CD4-positive, alpha-beta T cell treated with Interleukin-2 at 100 ng/mL for 4 hours (primary cell): ENCODE measurements around the gene TUT1.
"Not testable (repeated sequence)": the region's sequence is repeated elsewhere in the genome, so short reads cannot be mapped to it uniquely, and the experiment has no call there.

ENCODE experiments used
- DNase-seq: peaks from one replicate; pipeline ENCODE4 v3.0.0-alpha.2; 2020; ENCODE audit warnings: low spot score

The TUT1 gene

DNA sequence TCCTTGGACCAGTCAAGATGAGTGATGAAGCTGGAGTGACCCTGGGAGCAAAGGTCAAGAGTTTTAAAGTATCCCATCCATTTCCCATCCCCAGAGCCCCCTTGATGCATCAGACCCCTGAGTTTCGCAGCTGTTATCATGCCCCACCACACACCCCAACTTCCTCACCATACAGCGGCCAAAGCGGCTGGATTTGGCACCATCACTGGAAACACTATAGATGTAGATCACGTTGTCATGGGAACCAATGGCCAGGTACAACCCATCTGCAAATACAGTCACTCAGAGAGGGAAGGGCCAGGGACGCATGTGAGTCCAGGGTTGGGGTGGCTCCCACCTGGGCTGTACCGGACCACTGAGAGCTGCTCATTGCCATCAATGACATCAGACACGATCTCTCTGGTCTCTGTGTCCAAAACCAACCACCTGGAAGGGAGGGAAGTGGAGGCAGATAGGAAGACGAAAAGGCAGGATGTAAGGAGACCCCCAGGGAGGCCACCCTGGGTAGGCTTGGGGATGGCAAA is 12.5 kb upstream of the TUT1 start:
- DNase-seq: no peak

DNA sequence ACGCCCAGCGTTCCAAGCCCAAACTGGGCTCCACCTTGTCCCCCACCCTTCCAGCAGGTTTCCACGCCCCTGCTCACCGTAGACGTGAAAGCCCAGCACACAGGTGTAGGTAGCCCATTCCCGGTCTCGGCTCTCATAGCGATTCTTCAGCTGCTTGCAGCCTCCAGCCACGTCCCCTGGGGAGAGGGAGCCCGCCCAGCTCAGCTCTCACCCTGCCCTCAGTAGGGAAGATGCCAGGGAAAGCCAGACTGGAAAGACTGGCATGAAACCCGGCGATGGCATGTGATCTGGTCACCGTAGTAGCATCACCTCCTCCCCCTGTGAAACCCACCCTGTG is 11.7 kb upstream of the TUT1 start:
- DNase-seq: no peak

DNA sequence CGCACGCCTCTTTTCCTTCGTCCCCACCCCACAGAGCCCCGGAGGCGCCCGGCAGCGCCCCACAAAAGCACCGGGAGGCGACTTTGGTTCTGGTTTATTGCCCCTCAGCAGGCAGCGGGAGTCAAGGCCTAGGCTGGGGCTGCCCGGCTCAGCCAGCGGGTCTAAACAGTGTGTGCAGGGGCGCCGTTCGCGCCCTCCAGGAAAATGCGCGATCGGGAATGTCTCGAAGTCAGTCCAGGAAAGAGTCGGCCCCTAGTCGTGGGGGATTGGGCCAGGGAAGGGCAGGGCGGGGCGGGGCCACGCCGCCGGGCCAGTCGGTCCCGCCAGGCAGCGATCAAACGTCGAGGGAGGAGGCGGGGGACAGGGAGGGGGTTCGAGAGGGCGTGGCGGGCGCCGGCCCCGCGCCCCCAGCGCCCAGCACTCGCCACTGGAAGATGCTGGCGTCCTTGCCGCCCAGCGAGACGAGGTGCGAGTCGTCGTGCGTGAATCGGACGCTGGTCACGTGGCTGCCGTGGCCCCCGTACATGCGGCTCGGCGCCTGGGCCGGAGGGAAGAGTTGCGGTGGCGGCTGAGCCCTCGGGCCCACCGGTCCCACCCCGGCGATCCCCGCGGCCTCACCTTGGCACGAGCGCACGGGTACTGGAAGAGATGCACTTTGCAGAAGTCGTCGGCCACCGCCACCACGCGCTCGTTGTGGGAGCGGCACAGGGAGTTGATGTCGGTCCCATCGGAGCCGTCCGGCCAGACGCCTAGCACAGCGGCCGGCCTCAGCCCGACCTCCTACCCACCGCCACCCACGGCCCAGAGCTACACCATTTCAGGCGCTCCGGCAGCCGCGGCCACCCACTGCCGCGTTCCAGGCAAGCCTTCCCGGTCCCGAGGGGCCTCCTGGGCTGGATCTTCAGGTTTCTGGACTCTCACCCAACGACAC is 11.1 kb upstream of the TUT1 start:
- no peak for DNase-seq

DNA sequence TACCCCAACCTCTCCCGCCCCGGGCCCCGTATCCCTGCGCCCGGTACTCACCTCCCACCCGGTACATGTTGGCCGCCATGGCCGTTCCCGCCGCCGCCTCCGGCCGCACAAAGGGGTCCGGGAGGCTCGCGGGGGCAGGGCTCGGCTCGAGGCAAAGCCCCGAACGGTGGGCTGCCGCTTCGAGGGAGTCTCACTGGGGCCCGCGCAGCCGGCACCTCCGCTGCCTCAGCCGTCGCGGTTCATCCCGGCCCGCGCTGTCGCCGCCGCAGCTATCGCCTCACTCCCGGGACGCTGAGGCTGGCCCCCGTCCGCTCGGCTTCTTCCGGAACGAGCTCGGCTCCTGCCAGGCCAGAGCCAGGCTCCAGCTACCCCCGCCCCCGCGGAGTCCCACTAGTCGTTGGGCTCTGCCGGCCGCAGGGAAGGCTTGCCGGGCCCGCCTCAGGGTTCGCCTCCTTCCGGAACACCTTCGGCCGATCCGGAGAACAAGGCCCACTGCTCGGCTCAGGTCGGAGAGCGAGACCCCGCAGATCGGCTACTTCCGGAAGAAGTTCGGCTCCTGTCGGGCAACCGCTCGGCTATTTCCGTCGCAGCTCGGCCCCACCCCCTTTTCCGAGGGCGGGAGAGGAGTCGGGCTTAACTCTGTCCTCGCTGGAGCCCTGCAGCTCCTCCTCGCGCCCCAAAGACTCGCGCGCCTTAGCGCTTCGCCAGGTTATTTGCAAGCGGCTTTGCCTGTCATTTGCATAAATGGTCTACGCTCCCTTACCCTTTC is 10.2 kb upstream of the TUT1 start, which contains the start of gene MTA2:
Gene MTA2, minus strand, starts transcription at position 494 of the 769 bp plus-strand sequence. Its CDS starts 415 bp downstream, at position 79.
- peak; percentile 99 for DNase-seq

DNA sequence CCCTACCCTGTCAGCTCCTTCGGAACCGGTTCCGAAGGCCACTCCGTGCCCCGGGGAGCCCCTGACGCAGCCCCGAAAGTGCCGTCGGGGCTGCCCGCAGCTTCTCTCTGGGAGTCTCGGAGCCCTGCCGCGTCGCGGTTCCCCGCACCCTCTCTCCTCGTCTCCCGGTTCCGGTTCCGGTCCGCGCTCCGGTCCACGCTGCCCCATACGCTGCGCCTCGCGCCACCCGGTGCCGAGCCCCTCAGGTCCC is 9.7 kb upstream of the TUT1 start:
- DNase-seq: peak; percentile 37

DNA sequence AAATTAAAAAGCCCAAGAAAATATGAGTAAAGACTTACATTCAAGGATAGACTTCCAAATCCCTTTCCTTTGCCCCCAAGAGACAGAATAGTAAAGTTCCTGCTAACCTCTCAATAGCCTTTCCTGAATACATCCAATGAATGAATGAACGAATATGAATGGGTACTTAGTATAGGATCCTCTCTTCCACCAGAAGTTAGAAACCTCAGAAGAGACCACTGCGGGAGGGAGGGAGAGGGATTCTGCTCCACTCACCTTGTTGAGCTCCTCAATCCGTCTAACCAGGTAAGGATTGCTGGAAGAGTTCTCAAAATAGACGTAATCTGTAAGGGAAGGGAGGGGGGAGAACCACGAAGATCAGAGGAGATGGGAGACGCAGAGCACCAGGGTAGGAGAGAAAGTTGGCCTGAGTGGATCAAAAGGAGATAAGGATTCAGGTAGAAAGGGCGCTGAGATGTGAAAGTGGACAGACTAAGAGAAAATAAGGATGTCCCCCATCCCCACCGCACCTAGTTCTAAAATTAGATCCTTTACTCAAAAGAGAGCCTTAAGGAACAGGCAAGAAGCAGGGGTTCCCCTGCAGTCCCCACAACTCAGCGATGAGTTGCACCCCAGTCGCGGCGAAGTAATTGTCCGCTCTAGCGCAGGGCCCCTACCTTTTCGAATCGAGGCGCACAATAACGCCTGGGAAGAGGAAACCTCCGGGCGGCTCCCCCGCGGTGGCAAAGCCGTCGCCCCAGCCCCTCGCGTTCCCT is 9.2 kb upstream of the TUT1 start:
- DNase-seq: no peak

DNA sequence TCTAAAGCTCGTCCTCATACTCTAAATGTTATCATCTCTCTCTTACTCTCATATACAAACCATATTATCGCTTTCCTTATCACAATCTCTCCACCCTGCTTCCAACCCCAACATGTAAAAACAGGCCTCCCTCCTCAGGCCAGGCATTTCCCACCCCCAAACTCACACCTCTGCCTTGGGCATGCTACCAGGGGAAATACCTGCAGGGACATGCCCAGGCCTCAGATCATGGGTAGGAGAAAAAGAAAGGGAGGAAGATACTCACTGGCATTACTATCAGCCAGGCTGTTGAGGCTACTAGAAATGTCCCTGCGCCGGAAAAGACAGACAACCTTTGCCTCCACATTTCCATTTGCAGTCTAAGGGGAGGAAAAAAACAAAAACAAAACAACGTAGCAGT is 8.6 kb upstream of the TUT1 start:
- DNase-seq: no peak

DNA sequence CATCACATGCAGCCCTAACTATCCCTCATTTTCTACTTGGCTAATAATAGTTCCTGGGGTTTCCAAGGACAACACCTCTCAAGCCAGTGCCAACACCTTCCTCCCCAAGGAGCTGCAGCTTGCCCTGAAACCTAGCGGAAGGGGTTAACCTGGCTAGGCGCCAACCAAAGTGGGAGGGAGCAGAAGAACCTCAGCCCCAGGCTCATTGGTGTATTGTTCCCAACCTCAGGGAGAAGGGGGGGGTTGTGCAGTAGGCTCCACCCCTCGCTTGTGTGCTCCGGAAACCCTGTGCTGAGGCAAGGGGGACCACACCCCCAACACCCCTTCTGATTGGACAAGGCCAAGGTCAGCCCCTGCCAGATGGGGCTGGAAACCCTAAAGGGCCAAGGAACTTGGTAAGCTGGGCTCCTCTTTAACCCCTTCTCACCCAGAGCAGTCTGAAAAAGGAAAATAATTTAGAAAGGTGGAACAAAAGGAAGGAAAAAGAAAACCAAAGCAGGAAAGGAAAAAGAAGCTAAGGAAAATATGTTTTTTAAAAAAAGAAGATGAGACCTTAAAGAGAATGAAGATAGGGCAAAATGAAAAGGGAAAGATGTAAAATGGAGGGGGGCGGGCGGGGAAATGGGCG is 7.9 kb upstream of the TUT1 start:
- peak; percentile 98 for DNase-seq

DNA sequence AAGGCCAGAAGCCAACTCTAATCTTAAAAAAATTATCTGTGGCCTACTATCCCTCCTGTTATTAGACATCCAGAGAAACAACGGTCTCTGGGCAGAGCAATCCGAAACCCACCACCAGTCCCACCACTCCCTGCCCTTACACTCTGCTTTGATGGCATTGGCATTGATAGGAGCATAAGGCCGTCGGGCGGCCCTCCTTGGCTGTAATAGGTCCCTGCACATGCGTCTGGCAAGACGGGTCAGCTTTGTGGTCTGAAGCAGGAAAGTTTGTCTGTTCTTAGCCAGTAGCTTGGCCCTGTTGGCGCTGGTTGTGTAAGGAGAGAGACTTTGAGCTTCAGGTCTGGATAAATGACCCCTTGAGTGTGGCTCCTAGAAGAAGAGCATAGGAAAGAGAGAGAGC is 3.8 kb upstream of the TUT1 start:
- DNase-seq: no peak

DNA sequence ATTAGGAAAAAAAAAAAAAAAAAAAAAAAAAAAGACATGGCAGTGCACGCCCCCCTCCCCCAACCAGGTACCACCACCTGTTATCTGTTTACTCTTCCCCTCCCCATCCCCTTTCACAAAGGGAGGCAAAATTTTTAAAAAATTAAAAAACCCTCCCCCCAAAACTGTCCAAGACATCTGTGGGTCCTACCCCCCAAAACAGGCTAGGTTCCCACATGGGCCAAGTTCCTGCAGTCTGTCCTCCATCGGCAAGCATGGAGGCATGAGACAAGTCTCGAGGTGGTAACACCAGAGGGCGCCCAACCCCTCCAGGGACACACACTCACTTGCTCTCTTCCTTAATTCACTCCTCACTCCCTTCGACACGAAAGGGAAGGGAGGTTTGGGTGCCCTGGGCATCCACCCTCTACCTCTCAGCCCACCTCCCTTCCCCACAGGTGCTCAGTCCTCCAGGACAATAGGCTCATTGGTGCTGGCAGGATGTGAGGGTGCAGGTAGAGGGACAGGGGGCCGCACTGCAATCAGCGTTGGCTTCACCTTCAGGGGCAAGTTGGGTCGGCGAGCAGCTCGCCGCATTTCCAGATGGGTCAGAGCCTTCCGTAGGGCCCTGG is 2.2 kb upstream of the TUT1 start:
- DNase-seq: peak; percentile 81

DNA sequence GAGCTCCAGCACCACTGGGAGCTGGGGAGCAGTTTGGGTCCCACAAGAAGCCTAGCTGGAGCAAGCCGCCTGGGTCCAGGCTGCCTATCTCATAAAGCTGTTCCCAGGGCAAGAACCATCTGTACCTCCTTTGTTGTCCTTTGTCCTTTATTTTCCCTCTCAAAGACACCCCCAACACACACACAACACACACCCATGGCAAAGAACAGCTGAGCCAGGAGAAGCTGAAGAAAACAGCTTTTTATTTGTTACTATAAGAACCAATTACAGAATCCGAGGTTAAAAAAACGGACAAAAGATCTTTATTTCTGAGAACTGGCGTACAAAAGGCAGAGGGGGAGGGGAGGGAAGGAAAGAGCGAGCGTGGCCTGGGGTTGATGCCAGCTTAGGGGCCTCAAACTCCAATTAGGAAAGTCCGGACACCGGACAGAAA is 1.7 kb upstream of the TUT1 start:
- DNase-seq: no peak

DNA sequence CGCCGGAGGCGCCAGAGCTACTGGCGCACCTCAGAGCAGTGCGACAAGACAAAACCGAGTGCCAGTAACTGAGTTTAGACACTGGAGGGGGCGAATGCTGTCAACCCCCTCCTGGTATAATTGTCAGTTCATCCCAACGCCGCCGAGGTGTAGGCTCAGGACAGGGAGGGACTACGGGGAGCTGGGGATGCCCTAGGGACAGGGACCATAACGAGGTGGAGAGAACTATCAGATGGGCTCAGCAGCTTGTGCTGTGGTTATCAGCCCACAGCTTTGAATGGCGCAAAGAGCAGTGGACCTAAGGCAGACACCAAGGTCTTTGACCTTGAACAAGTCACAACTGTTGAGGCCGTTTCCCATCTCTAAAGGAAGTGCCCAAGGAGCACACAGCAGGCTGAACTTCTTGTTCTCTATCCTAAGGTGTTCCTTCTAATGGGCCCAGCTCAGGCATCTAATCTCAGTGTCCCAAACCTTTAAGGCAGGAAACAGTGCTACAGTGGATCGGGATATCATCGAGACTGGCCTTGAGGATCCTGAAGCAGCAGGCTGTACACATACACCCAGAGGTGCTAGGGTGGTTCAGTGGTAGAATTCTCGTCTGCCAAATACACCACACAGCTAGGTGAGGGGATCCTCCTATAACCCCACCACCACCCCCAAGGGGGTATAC is 958 bp upstream of the TUT1 start:
- DNase-seq: no peak

DNA sequence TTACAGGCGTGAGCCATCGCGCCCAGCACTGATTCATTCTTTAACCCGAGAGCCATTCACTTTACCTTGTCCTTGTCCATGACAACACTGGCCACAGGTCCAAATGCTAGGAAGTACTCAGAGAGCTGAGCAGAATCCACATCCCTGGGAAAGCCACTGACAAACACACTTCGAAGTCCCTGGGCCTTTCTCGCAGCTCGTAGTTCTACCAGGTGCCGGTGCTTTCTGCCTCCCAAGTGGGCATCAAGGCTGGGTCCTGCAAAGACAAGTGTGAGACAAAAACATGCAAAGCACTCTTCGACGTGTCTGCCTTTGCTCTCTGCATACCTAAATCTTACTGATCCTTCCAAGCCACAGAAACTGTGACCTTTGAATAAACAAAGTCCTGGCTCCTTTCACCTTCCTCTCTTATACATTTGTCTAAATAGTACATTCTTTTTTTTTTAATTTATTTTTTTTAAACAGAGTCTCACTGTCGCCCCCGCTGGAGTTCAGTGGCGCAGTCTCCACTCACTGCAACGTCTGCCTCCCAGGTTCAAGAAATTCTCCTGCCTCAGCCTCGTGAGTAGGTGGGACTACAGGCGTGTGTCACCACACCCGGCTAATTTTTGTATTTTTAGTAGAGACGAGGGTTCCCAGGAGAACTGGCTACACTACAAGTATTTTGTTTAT is 2.2 kb downstream of the TUT1 start:
- no peak for DNase-seq

DNA sequence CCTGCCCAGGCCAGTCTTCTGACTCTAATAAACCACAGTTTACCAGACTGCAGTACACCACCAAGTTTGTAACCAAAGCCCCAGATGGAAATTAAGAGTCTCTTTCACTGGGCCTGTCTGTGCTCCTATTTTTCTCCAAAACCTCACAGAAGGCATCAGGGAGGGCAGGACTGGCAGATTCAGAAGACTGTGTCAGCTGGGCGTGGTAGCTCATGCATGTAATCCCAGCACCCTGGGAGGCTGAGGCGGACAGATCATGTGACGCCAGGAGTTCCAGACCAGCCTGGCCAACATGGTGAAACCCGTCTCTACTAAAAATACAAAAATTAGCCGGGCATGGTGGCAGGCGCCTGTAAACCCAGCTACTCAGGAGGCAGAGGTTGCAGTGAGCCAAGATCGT is 6.0 kb downstream of the TUT1 start:
- DNase-seq: not testable (repeated sequence)

DNA sequence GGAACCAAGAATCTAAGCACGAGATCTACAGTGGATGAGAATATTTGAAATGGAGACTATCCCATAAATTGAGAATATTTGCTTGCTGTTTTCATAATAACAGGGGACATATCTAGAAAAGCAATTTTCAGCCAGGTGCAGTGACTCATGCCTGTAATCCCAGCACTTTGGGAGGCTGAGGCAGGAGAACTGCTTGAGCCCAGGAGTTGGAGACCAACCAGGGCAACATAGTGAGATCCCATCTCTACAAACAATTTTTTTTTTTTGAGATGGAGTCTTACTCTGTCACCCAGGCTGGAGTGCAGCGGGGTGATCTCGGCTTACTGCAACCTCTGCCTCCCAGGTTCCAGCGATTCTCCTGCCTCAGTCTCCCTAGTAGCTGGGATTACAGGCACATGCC is 9.6 kb downstream of the TUT1 start:
- not testable (repeated sequence) for DNase-seq

DNA sequence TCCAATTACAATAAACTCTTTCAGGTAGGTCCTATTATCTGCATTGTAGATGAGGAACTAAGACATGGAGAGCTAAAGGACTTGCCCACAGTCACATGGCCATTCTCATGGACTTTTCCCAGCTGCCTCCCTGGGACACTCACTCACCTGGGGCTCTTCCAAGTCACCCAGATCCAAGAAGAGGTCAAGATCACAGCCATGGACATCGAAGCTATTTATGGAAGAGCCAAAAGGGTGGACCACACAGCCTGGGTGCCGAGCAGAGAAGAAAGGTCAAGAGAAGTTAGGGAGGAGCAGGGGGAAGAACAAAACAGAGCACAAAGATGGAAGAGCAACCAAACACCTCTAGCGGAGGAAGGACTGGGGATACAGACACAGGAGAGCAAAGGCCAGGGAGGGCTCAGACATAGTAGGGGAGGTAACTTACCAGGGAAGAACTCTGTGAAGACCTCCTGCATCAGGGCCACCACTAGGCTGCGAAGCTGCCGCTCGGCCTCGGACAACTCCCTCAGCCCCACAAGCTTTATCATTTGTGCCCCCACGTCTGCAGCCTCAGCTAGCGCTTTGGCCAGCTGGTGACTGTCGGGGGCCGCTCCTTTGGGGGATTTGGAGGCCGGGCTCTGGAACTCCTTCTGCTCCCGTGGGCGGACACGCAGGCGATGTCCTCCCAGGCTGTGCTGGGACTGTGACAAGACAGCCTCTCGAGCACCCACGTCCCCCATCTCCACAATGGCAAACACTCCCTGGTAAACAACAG is 10.2 kb downstream of the TUT1 start:
- no peak for DNase-seq

DNA sequence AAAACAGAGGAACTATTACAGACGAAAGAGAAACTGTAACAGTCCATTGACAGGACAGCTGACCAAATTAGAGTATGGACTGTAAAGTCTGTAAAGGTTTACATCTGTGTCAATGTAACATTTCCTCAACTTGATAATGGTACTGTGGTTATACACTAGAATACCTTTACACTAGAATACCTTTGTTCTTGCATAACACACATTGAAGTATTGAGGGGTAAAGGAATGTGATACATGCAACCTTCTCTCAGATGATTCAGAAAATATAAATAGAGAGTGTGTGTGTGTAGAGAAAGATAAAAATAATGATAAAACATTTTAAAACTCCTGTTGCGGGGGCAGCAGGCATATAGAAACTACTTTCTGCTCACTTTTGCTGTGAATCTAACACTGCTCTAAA is 12.1 kb downstream of the TUT1 start:
- DNase-seq: no peak

DNA sequence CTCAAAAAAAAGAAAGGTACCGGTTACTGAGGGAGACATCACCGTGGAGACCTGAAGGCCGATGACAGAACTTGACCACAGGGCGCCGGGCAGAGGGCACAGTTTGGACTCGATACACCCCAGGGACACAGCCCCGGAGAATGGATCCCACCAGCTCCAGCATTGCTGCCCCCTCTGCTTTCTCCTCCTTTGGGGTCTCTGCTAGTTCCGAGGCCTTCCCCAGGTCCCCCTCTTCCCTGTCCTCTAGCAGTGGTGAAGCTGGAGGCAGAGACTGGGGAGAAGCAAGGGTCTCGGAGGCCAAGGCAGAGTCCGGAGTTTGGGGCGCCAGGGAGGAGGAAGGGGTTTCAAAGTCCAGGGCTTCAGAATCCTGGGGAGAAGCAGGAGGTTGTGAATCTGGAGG is 12.8 kb downstream of the TUT1 start:
- DNase-seq: no peak

DNA sequence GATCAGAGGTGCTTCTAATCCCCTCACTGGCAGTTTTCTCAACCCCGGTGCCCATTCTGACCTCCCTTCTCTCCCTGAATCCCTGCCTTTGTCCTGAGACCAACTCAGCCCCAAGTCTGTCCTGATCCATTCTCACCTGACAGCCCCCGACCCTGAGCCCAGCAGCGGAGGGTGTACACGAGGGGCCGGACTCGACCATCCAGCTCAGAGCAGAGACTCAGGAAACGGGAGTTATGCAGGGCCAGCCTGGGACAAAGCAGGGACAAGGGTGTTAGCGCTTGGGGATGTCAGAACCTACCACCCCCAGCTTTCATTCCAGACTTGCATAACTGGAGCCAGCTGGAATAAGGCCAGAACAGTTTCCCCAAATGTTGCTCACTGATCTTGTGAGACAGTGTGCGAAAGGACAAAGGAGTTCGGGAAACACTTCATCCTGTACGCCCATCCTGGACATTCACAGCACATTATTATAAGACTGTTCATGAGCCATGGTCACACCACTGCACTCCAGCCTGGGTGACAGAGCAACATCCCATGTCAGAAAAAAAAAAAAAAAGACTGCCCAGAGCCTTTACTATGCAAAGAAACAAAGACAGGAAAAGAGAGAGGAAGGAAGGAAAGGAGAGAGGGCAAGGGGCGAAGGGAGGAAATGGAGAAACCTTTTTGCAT is 14.1 kb downstream of the TUT1 start:
- DNase-seq: no peak
